DND-41 (cell line): ENCODE measurements around the gene APOE.

Source experiments
- ATAC-seq: fragments of 200-7000 bp; cut with Tn5 transposase; 3 replicates; pipeline ENCODE4 v1.9.1; 2021; ENCODE audit warnings: low read depth; ENCODE audit not compliant: insufficient read depth
- DNase-seq: peaks from one replicate; pipeline ENCODE4 v3.0.0-alpha.2; 2020
- H2AFZ ChIP-seq: 2 replicates; pipeline ENCODE4 v1.6.0; 2012; ENCODE audit warnings: low read depth, low read length
- H3K27ac ChIP-seq: 2 replicates; pipeline ENCODE4 v1.5.1; 2012; ENCODE audit warnings: low read length, inconsistent platforms
- H3K27me3 ChIP-seq: fragments of 200-600 bp; sonication (generic); 2 replicates; pipeline ENCODE4 v1.6.0; 2012; ENCODE audit warnings: low read length, mild to moderate bottlenecking, inconsistent platforms; ENCODE audit not compliant: insufficient read depth, poor library complexity
- H3K36me3 ChIP-seq: 2 replicates; pipeline ENCODE4 v1.5.1; 2012; ENCODE audit warnings: low read length, inconsistent platforms; ENCODE audit not compliant: insufficient read depth
- H3K4me1 ChIP-seq: 2 replicates; pipeline ENCODE4 v1.5.1; 2012; ENCODE audit warnings: mild to moderate bottlenecking, low read length; ENCODE audit not compliant: insufficient read depth
- H3K4me2 ChIP-seq: 2 replicates; pipeline ENCODE4 v1.6.0; 2012; ENCODE audit warnings: mild to moderate bottlenecking, moderate library complexity, low read length, inconsistent platforms; ENCODE audit not compliant: insufficient read depth
- H3K4me3 ChIP-seq, 2 experiments: fragments of 200-600 bp in 1 of 2; shearing (Covaris generic) in 1 of 2; 2 replicates each; pipeline ENCODE4 v1.5.1; 2012 to 2016; ENCODE audit warnings: inconsistent platforms in 2 of 2, low read length in 2 of 2, mild to moderate bottlenecking in 2 of 2, low read depth in 1 of 2, moderate library complexity in 1 of 2
- H3K79me2 ChIP-seq: 2 replicates; pipeline ENCODE4 v1.6.0; 2012; ENCODE audit warnings: low read length, inconsistent platforms; ENCODE audit not compliant: insufficient read depth
- H3K9ac ChIP-seq: 2 replicates; pipeline ENCODE4 v1.6.0; 2012; ENCODE audit warnings: low read depth, mild to moderate bottlenecking, inconsistent platforms, low read length, moderate library complexity
- H3K9me3 ChIP-seq: 2 replicates; pipeline ENCODE4 v1.5.1; 2012; ENCODE audit warnings: low read length, moderate library complexity, mild to moderate bottlenecking, inconsistent platforms; ENCODE audit not compliant: insufficient read depth, severe bottlenecking
- H4K20me1 ChIP-seq: 2 replicates; pipeline ENCODE4 v1.6.0; 2012; ENCODE audit warnings: low read length; ENCODE audit not compliant: insufficient read depth
- EZH2 ChIP-seq: IDR thresholded peaks from 3 replicates; pipeline ENCODE4 v1.6.1; 2012; ENCODE audit warnings: borderline replicate concordance, low read depth, mild to moderate bottlenecking, moderate library complexity, low read length, inconsistent platforms; ENCODE audit not compliant: severe bottlenecking
- TF ChIP-seq, protein P1 (sequence below): IDR thresholded peaks from 2 replicates; pipeline ENCODE4 v1.5.1; 2012; ENCODE audit warnings: borderline replicate concordance, low read length, moderate library complexity, mild to moderate bottlenecking; ENCODE audit not compliant: poor library complexity, severe bottlenecking; ENCODE audit errors: extremely low read depth

APOE gene

DNA sequence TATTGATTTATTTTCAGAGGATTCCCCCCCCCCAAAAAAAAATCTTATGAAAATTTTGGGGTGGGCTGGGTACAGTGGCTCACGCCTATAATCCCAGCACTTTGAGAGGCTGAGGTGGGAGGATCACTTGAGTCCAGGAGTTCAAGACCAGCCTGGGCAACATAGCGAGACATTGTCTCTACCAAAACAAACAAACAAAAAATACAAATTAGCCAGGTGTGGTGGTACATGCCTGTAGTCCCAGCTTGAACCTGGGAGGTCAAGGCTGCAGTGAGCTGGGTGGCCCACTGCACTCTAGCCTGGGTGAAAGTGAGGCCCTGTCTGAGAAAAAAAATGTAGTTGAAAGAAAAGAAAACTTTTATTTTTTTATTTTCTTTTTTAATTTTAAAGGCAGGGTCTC is 41.6 kb upstream of the APOE start:
- no peaks in the 10 kb centered on the region for H3K27me3 ChIP-seq
- H3K27ac ChIP-seq, result no peak overlapping the region
- H3K9ac ChIP-seq, result no peak overlapping the region
- no peaks in the 10 kb centered on the region for H4K20me1 ChIP-seq
- no peak for ATAC-seq
- H2AFZ ChIP-seq, result no peak overlapping the region
- no peaks in the 10 kb centered on the region for H3K79me2 ChIP-seq
- H3K4me3 ChIP-seq, result no peak overlapping the region
- TF ChIP-seq, protein P1, sequence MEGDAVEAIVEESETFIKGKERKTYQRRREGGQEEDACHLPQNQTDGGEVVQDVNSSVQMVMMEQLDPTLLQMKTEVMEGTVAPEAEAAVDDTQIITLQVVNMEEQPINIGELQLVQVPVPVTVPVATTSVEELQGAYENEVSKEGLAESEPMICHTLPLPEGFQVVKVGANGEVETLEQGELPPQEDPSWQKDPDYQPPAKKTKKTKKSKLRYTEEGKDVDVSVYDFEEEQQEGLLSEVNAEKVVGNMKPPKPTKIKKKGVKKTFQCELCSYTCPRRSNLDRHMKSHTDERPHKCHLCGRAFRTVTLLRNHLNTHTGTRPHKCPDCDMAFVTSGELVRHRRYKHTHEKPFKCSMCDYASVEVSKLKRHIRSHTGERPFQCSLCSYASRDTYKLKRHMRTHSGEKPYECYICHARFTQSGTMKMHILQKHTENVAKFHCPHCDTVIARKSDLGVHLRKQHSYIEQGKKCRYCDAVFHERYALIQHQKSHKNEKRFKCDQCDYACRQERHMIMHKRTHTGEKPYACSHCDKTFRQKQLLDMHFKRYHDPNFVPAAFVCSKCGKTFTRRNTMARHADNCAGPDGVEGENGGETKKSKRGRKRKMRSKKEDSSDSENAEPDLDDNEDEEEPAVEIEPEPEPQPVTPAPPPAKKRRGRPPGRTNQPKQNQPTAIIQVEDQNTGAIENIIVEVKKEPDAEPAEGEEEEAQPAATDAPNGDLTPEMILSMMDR, result no peak
- H3K36me3 ChIP-seq, result no peaks in the 10 kb centered on the region
- no peaks in the 10 kb centered on the region for H3K9me3 ChIP-seq
- no peak for DNase-seq
- no peaks in the 10 kb centered on the region for H3K4me1 ChIP-seq
- H3K4me2 ChIP-seq, result no peak overlapping the region

DNA sequence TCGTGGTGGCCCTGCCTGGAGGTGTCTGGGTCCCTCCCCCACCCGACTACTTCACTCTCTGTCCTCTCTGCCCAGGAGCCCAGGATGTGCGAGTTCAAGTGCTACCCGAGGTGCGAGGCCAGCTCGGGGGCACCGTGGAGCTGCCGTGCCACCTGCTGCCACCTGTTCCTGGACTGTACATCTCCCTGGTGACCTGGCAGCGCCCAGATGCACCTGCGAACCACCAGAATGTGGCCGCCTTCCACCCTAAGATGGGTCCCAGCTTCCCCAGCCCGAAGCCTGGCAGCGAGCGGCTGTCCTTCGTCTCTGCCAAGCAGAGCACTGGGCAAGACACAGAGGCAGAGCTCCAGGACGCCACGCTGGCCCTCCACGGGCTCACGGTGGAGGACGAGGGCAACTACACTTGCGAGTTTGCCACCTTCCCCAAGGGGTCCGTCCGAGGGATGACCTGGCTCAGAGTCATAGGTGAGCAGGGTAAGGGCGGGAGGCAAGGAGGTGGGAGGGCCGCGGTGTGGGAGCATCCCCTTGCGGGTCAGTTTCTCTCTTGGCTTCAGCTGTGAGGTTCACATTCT is 40.3 kb upstream of the APOE start:
- Histone ChIP-seq H3K9ac (no peak overlapping the region), H3K4me2 (no peak overlapping the region), H4K20me1 (no peaks in the 10 kb centered on the region), H3K36me3 (no peaks in the 10 kb centered on the region), H3K27me3 (no peaks in the 10 kb centered on the region), H3K9me3 (no peaks in the 10 kb centered on the region), H3K4me3 (no peak overlapping the region), H3K79me2 (no peaks in the 10 kb centered on the region), H3K27ac (no peak overlapping the region), H3K4me1 (no peaks in the 10 kb centered on the region), H2AFZ (no peak overlapping the region)
- no peak for DNase-seq
- TF ChIP-seq, protein P1, result no peak
- TF ChIP-seq EZH2, result no peak
- ATAC-seq, result no peak

DNA sequence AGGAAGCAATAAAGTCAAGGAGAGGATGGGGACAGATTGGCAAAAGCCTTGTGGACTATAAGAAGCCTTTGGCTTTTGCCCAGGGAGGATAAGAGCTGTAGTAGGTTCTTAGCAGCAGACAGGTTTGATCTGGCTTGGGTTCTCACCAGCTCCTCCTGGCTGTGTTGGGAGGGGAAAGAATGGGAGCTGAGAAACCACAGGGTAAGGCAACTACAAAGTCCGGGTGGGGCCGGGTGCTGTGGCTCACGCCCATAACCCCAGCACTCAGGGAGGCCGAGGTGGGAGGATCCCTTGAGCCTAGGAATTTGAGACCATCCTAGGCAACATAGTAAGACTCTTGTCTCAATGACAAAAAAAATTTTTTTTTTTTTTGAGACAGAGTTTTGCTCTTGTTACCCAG is 38.9 kb upstream of the APOE start:
- ATAC-seq (no peak), DNase-seq (no peak)
- Histone ChIP-seq H3K4me2 (no peak overlapping the region), H3K27ac (no peak overlapping the region), H3K4me3 (no peak overlapping the region), H3K9me3 (no peaks in the 10 kb centered on the region), H3K36me3 (no peaks in the 10 kb centered on the region), H2AFZ (no peak overlapping the region), H3K79me2 (no peaks in the 10 kb centered on the region), H3K27me3 (no peaks in the 10 kb centered on the region), H3K9ac (no peak overlapping the region), H3K4me1 (no peaks in the 10 kb centered on the region), H4K20me1 (no peaks in the 10 kb centered on the region)
- TF ChIP-seq, protein P1, result no peak
- TF ChIP-seq EZH2, result no peak

DNA sequence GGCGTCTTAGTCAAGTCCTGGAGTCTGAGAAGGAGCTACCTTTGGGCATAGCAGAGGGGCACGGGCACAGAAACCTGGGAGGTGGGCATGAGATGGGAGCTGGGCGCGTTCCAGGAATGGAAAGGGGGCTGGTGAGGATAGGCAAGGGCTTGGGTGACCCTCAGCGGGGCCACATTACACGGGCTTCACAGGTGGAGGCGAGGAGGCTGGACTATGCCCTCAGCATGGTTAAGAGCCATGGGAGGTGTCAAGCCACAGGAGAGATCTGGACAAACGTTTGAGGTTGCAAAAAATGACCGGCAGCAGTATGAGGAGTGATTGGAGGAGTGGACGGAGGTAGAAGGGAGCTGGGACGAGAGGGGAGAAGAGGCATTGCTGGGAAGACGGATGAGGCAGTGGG is 38.0 kb upstream of the APOE start:
- Histone ChIP-seq H3K4me3 (no peak overlapping the region), H3K79me2 (no peaks in the 10 kb centered on the region), H3K4me2 (no peak overlapping the region), H3K36me3 (no peaks in the 10 kb centered on the region), H3K9me3 (no peaks in the 10 kb centered on the region), H4K20me1 (no peaks in the 10 kb centered on the region), H3K27ac (no peak overlapping the region), H2AFZ (no peak overlapping the region), H3K27me3 (no peaks in the 10 kb centered on the region), H3K4me1 (no peaks in the 10 kb centered on the region), H3K9ac (no peak overlapping the region)
- TF ChIP-seq, protein P1, result no peak
- TF ChIP-seq EZH2, result no peak
- DNase-seq, result no peak
- no peak for ATAC-seq
